GM19035 (cell line): ENCODE data around the gene C6orf89.

ENCODE experiments used
- ATAC-seq: cut with Tn5 transposase; IDR thresholded peaks from one replicate; pipeline ENCODE4 v1.9.1; 2021; ENCODE audit not compliant: unreplicated experiment

The C6orf89 gene

DNA sequence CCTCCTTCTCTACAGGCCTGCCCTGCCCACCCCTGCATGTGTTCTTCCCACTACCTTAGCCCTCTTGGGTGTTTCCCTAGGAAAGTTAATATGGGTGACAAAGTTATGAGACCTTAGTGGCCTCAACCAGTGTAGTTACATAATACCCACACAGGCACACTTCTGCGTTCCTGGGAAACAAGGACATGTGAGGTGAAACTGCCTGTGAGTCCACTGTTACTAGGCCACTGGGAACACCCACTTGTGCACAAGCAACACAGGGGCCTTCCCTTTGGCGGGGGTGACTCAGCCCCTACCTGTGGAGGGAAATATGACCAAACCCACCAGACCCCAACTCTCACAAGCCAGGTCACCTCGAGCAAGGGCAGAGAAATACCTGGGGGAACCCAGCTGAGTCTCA lies 81.5 kb downstream of the C6orf89 start:
- ATAC-seq: no peak

DNA sequence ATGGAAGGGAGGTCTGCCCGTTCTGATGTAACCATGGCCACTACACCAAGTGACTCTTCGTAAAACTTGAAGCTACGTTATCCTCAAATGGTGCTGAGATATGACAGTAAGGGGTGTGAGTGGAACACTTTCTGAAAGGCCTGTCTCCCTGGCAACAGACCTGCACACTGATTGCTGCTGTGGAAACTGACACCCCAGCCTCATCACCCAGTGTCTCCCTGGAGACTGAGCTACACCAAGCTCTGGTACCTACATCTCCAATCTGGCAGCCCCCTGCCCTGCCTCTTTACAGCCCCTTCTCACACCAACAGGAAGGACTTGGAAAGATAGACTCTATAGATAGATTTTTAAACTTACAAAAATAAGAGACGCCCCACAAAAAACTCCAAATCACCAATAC lies 82.0 kb downstream of the C6orf89 start:
- ATAC-seq: no peak

DNA sequence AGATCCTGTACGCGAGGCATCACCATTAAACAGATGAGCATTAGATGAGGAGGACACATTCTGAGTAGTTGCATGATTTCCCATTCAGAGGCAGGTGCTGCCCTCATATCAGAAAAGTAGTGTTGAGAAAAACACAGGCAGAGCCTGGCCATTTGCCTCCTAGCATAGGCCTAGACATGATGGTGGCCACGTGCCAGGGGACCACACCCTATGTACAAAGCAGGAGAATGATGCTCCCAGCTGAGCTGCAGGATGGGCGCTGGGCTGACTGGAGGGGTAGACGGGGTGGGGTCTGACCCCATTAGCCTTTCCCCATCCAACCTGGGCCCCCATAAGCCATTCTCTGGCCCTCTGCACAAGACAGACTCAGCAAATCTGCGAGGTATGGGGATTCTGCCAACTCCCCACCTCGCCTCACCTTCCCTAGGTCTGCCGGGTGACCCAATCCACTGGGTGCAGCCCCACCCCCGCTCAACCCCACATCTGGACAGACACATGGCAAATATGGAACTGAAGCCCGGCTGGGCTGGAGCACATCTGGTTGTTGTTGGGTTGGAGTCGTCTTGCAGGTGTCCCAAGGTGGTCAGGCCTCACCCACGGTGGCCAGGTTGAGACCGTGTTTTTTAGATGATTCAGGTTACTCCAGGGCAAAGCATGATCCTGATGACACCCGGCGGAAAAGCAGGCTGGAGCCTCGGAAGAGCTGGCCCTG lies 82.7 kb downstream of the C6orf89 start:
- ATAC-seq: no peak

DNA sequence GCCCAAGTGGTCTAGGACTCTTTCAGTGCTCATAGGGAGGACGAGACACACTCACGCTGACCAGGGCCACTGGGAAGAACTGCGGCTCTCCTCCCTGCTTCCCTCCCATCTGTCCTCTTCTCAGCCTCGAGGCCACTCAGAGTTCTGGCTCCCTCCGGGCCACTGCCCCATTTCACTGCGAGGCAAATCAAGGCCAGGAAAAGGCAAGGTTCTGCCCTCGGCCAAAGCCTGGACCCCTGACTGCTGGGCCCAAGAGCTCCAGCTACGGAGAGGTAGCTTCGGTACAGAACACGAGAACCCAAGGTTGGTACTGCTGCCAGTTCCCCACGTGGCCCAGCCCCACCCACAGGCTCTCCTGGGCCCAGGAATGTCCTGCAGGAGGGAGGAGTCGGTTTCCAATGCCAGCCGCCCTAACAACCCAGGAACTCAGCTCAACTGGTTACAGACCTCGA lies 83.5 kb downstream of the C6orf89 start:
- ATAC-seq: no peak

DNA sequence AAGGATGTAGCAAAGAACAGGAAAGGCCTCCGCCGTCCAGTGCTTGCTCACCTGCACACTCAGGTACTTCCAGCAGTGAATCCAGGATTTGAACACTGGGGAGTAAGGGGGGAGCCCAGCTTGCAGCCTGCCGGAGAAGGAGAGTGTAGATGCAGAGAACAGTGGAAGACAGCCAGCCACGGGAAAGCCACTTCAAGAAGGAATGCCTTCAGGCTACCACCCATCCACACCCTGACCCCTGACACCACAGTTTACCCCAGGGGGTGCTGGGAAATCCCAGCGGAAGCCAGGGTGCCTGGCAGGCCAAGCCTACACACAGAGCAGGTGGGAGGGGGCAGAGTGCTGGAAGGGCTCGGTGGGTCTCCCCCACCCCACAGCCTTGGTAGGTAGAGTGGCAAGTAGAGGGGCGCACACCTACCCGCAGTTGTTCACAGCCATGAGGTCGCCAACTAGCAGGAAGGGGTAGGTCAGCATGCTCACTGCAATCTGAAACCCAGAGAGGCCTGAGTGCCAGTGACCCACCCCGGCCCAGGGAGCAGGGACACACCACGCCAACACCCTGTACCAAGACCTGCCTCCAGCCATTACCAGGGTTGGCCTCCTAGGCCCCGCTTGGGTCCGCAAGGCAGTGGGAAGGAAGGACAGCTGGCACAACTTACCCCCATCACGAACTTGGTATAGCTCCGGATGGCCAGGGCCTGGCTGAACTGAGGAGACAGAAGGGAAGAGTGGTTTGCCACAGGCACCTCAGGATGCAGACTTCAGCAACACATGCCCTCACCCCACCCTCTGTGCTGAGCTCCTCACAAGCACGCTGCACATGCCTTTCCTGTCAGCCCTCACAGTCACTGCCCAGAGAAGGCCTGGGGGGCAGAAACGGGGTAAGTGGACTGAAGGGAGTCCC lies 84.5 kb downstream of the C6orf89 start:
- no peak for ATAC-seq

DNA sequence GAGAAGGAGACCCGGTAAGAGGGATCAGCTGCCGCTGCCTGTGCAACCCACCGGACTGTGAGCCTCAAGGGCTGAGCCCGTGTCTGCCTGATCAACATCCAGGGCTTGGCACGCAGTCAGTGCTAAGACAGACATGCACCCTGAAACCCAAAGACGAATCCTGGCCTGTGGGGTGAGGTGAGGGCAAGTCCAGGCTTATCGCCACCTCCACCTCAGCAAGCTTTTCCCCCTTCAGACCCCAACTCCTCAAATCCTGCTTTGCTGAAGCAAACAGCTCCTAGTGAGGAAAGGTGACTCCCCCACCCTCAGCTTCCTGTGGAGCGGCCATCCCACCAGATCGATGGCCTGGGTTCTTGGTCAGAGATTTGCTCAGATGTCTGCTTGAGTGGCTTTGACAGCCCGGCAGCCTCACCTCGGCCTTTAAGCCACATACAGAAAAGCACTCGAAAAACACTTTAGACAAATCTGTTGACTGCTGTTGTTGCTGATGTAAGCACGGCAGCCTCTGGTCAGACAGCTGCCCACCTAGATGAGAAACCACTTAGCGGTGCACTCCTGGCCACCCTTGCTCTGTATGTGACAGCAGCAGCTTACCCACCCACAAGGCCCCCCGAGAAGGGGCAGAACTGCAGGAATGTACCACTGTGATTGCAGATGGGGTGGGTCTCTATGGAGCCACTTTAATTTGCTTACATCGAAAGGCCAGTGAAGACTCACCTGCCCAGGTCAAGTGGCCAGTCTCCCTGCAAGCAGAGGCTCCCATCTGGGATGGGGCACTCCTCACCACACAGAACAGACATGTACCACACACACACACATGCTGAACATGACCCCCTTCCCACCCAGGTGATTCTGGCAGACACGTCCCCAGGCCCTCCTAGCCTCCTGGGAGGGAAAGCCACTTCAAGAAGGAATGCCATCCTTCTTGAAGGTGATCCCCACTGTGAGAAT lies 85.4 kb downstream of the C6orf89 start:
- ATAC-seq: no peak

DNA sequence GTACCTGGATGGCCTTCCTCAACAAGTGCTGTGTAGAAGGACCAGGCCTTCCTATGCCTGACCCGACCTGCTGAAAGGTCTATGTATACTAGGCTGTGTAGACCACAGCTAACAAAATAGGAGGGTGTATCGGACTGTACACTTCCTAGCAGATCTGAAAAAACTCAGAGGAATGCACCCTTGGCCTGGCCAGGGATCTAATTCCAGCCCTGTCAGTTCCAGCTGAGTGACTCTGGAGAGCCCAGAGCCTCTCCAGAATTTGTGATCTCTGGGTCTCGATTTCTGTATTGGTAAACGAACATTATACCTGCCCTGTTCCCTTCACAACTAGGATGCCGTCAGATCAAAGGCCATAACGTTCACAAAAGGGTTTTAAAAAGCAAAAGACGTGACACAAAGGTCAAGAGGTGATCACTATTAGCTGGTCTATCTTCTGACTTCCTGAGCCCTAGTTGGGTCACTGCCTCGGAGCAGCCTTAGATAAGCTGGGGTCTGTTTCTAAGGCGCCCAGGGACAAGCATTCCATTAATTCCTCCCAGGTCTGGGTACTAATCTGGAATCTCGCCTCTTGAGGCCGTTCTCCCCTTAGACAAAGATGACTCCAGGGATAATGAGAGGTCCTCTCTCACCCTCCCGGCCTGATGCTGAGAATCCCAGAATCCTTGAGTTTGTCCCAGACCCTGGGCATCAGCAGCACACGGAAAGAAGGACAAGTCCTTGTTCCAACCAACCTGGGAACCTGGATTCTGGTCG lies 86.3 kb downstream of the C6orf89 start:
- ATAC-seq: no peak

DNA sequence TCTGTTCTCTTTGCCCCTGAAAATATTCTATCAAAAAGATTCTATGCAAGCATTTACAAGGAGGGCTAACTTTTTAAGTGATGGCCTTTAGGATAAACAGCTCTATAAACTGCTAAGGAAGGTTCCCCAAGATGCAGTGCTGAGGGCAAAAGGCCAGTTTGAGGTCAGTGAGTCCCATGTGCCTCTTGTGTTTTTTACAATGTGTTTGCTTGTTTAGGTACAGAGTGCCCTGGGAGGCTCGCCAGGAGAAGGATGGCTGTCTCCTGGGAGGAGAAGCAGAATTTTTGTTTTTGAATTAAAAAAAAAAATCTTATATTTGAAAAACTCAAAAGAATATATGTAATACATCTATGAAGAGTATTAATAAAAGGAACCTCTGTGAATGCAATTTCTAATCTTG lies 87.4 kb downstream of the C6orf89 start:
- no peak for ATAC-seq

DNA sequence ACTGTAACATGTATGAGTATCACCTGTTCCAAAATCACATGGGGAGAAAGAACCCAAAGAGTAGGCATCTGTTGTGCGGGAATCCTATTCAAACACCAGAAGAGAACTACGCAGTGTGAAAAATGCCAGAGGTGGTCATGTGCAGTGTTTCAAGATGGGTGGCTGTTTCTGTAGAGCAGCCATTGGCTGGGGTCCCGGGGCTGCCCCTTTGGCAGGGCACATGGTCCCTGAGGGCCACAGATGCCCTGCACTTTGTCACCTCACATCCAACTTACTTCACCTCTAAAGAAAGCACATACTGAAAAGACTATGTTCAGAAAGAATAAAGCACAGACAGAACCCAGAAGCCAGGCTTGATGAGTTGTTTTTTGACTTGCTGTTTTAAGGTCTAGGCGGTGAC lies 87.9 kb downstream of the C6orf89 start:
- no peak for ATAC-seq

DNA sequence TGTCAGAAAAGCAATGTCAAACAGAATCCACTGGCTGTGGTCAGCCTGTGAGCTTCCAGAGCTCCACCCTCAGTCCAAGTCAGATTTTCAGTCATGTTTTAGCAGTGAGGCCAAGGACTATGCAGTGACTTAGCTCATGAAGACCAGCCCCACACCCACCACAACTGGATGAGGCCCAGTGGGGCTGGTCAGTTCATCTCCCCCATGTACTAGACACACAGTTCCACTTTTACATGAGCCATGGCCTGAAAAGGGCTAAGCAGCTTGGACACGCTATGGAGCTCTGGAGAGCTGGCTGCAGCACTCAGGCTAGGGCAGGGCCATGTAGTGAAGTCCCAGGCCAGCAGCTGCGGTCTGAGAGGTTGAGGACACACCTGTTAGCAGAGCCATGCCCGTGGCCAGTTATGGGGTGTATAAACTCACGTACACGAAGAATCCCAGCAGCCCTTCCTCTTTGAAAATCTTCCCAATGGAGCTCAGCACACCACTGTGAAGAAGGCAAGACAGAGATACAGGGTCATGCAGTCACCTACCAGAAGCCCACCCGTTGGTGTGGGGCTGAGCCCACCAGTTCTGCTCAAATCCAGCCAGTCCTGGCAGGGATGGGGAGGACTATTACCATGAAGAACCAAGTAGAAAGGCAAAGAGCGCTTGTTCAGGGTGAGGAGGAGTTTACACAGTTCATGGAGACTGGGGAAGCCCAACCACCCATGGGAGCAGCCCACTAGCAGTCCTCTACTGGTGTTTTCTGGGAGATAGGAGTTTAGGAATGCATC lies 89.7 kb downstream of the C6orf89 start:
- ATAC-seq: no peak

DNA sequence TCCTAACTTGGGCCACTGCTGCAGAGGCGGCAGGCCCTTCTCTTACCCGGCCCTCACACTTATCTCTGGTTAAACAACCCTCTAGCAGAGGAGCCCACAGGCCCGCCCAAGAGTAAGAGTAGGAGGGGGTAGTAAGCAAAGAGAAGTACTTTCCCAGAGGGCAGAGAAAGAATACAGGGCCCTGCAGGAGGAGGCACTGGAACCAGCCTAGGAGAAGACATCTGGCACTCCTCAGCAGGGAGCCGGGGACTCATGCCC lies 90.2 kb downstream of the C6orf89 start:
- ATAC-seq: no peak

DNA sequence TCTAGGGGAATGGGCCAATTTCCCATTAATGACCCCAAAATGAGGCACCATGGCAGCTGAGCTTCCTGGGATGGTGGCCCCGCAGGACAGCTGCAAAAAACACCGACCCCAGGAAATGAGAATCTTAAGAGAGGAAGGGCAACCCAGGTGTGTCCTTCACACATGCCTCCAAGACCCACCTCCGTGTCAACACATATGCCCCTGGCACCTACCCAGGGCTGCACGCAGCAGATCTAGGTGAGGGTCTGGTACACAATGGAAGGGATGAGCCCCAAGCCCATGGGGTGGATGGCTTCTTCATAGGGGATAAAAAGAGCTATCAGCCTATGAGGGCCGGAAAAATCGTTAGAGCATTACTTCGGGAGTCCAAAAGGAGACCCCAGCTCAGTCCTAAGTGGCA lies 90.8 kb downstream of the C6orf89 start:
- no peak for ATAC-seq

DNA sequence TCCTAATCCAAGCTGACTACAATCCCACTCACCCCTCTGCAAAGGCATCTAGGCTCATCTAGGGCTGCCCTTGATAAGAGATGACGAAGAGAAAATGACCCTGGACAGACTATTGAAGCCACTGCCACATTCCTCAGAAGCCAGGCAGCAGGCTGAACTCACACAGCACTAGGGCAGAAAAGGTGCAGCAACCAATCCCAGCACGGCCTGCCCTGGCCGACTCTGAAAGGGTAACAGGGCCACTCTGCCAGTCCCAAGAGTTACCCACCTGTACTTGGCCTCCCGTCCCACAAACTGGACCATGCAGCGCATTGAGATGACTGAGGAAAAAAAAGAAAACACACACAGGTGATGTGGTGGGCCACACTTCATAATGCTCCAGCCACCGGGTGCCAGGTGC lies 91.2 kb downstream of the C6orf89 start:
- ATAC-seq: no peak

DNA sequence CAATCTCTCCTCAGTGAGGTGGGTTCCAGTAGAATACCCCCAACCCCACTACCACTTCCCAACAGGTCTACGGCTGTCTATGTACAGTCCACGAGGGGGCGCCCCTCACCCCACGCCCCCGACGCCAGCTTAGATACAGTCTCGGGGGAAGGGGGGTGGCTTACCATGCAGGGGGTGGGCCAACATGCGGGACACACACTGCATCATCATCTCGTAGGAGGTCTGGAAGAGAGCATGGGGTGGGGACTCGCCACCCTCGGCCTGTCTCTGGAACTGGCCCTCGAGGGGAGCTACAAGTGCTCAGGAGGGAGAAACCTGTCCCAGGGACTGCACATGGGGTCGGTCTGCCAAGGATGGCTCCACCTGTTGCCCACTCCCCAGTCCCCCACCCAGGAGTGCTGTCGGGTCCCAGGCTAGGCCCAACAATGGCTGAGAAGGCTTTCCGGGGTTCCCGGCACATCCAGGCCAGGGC lies 91.8 kb downstream of the C6orf89 start:
- ATAC-seq: no peak
